ENCODE data around the gene HCN3.
"Not testable (repeated sequence)": the region's sequence is repeated elsewhere in the genome, so short reads cannot be mapped to it uniquely, and the experiment has no call there.

The HCN3 gene

DNA sequence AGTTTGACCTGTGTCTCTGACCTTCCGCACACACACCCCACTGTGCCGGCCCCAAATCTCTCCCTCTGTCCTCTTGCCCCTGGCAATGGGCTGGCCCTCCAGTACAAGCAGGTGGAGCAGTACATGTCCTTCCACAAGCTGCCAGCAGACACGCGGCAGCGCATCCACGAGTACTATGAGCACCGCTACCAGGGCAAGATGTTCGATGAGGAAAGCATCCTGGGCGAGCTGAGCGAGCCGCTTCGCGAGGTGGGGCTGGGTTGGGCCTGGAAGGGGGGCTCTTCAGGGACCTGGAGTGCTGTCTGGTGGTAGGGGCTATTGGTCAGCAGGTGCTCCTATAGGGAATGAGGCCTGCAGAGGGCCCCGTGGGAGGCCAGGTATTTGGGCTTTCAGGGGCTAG is 7.8 kb downstream of the HCN3 start:
- DNase-seq (ENCODE audit: extremely low read depth, insufficient read length), result no peak
- no peaks in the 10 kb centered on the region for H3K27me3 ChIP-seq (replicated peaks; ENCODE audit: control insufficient read depth, insufficient read depth, low read length)
- TF ChIP-seq, protein P1, sequence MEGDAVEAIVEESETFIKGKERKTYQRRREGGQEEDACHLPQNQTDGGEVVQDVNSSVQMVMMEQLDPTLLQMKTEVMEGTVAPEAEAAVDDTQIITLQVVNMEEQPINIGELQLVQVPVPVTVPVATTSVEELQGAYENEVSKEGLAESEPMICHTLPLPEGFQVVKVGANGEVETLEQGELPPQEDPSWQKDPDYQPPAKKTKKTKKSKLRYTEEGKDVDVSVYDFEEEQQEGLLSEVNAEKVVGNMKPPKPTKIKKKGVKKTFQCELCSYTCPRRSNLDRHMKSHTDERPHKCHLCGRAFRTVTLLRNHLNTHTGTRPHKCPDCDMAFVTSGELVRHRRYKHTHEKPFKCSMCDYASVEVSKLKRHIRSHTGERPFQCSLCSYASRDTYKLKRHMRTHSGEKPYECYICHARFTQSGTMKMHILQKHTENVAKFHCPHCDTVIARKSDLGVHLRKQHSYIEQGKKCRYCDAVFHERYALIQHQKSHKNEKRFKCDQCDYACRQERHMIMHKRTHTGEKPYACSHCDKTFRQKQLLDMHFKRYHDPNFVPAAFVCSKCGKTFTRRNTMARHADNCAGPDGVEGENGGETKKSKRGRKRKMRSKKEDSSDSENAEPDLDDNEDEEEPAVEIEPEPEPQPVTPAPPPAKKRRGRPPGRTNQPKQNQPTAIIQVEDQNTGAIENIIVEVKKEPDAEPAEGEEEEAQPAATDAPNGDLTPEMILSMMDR (IDR thresholded peaks at IDR 0.05; ENCODE audit: insufficient read depth, low read length, poor library complexity, severe bottlenecking), result no peak
- no peaks in the 10 kb centered on the region for H3K36me3 ChIP-seq (ENCODE audit: control insufficient read depth, insufficient read depth, low read length)
- H3K4me3 ChIP-seq (replicated peaks; ENCODE audit: low read depth, low read length), result no peak overlapping the region

DNA sequence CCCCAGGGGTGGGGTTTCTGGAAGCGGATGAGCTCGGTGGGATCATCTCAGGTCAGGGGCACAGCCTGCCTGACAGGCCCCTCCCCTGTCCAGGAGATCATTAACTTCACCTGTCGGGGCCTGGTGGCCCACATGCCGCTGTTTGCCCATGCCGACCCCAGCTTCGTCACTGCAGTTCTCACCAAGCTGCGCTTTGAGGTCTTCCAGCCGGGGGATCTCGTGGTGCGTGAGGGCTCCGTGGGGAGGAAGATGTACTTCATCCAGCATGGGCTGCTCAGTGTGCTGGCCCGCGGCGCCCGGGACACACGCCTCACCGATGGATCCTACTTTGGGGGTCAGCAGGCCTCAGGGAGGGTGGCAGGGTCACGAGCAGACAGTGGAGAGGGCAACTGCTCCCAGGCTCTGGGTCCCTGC is 8.4 kb downstream of the HCN3 start:
- H3K36me3 ChIP-seq (ENCODE audit: control insufficient read depth, insufficient read depth, low read length), result no peaks in the 10 kb centered on the region
- TF ChIP-seq, protein P1 (IDR thresholded peaks at IDR 0.05; ENCODE audit: insufficient read depth, low read length, poor library complexity, severe bottlenecking), result no peak
- no peak overlapping the region for H3K4me3 ChIP-seq (replicated peaks; ENCODE audit: low read depth, low read length)
- H3K27me3 ChIP-seq (replicated peaks; ENCODE audit: control insufficient read depth, insufficient read depth, low read length), result no peaks in the 10 kb centered on the region
- DNase-seq (ENCODE audit: extremely low read depth, insufficient read length), result no peak

DNA sequence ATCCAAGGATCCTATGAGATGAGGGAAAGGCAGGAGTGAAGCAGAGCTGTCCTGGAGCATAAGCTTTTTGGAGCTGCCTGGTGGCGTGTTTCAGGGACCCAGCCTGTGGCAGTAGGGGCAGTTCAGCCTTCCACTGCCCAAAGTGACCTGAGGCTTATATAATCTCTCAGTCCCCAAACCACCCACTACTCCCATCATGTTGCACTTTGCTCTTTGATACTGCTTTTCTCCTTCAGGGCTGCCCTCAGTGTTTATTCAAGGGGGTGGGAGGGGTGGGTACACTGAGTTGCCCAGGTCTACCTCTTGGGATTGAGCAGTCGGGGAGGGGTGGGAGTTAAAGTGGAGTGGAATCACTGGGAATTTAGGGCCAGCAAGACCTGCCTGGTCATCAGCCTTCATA is 9.3 kb downstream of the HCN3 start:
- Histone ChIP-seq H3K27me3 (replicated peaks; ENCODE audit: control insufficient read depth, insufficient read depth, low read length) (no peaks in the 10 kb centered on the region), H3K4me3 (replicated peaks; ENCODE audit: low read depth, low read length) (no peak overlapping the region), H3K36me3 (ENCODE audit: control insufficient read depth, insufficient read depth, low read length) (no peaks in the 10 kb centered on the region)
- TF ChIP-seq, protein P1 (IDR thresholded peaks at IDR 0.05; ENCODE audit: insufficient read depth, low read length, poor library complexity, severe bottlenecking), result no peak
- no peak for DNase-seq (ENCODE audit: extremely low read depth, insufficient read length)

DNA sequence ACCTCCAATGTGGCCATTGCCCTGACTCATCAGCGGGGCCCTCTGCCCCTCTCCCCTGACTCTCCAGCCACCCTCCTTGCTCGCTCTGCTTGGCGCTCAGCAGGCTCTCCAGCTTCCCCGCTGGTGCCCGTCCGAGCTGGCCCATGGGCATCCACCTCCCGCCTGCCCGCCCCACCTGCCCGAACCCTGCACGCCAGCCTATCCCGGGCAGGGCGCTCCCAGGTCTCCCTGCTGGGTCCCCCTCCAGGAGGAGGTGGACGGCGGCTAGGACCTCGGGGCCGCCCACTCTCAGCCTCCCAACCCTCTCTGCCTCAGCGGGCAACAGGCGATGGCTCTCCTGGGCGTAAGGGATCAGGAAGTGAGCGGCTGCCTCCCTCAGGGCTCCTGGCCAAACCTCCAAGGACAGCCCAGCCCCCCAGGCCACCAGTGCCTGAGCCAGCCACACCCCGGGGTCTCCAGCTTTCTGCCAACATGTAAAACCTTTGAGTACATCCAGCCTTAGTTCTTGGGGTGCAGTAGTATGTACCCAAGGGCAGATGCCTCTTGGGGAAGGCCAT is 10.8 kb downstream of the HCN3 start:
- H3K36me3 ChIP-seq (ENCODE audit: control insufficient read depth, insufficient read depth, low read length), result no peaks in the 10 kb centered on the region
- H3K27me3 ChIP-seq (replicated peaks; ENCODE audit: control insufficient read depth, insufficient read depth, low read length), result no peaks in the 10 kb centered on the region
- TF ChIP-seq, protein P1 (IDR thresholded peaks at IDR 0.05; ENCODE audit: insufficient read depth, low read length, poor library complexity, severe bottlenecking), result no peak
- H3K4me3 ChIP-seq (replicated peaks; ENCODE audit: low read depth, low read length), result no peak overlapping the region
- DNase-seq (ENCODE audit: extremely low read depth, insufficient read length), result no peak

DNA sequence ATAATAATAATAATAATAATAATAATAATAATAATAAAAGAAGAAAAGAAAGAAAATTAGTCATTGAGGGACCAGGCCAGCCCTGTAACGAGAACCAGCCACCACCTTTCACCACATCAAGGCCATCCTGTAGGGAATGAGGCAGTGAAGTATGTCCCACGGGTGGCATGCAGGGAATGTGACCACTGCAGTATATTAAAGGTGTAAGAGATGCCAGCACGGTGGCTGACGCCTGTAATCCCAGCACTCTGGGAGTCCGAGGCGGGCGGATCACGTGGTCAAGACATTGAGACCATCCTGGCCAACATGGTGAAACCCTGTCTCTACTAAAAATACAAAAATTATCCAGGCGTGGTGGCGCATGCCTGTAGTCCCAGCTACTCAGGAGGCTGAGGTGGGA is 13.7 kb downstream of the HCN3 start:
- not testable (repeated sequence) for DNase-seq (ENCODE audit: extremely low read depth, insufficient read length); H3K27me3 ChIP-seq (replicated peaks; ENCODE audit: control insufficient read depth, insufficient read depth, low read length); H3K36me3 ChIP-seq (ENCODE audit: control insufficient read depth, insufficient read depth, low read length); H3K4me3 ChIP-seq (replicated peaks; ENCODE audit: low read depth, low read length)

DNA sequence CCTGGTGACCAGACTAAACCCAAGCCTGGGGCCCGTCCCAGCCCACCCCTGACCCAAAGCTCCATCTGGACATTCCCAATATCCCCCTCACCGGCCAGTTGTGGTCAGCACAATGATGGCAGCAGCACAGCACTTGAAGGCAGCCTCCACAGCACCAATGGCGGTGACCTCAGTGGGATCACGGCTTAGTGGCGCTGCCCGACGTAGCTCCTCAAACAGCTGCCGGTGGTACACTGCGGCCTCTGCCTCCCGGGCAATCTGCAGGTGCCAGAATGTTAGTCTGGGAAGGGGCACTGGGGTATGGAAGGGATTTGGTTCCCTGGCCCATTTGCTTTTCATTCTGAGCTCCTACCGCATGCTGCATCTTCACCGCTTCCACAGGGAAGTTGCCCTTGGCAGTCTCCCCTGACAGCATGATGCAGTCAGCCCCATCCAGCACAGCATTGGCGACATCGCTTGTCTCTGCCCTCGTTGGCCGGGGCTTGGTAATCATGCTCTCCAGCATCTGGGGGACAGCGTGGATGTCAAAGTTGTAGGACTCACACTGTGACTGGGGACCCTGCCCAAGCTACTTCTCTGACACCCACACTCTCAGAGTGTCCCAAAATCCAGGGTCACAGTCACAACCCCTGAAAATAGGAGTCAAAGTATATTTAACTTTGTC is 16.0 kb downstream of the HCN3 start:
- Histone ChIP-seq H3K4me3 (replicated peaks; ENCODE audit: low read depth, low read length) (no peak overlapping the region), H3K27me3 (replicated peaks; ENCODE audit: control insufficient read depth, insufficient read depth, low read length) (no peaks in the 10 kb centered on the region), H3K36me3 (ENCODE audit: control insufficient read depth, insufficient read depth, low read length) (no peaks in the 10 kb centered on the region)
- DNase-seq (ENCODE audit: extremely low read depth, insufficient read length), result no peak
- TF ChIP-seq, protein P1 (IDR thresholded peaks at IDR 0.05; ENCODE audit: insufficient read depth, low read length, poor library complexity, severe bottlenecking), result no peak
